Endothelial cell of umbilical vein (primary cell): ENCODE measurements around the gene HDGFL2. TPM values are rescaled to one million over a fixed set of nuclear protein-coding genes. Genes with fewer than 3 reads are reported as not detected.

Source experiments
- BruUV-seq: library from RNA; stranded (reverse); fragments of 400-500 nt; replicated peaks from 2 replicates; lab custom pipeline; 2021; lab: Mats Ljungman, UMichigan
- CTCF ChIA-PET: fragments of 300-600, 350-600 bp; sonication (Branson Sonifier 250); formaldehyde crosslinking; loops from one replicate; lab custom pipeline; 2021; ENCODE audit warnings: antibody characterized with exemption, inconsistent platforms; lab: Charles Lee
- POLR2A ChIA-PET: fragments of 300-600, 350-600 bp; sonication (Branson Sonifier 250); formaldehyde crosslinking; loops from one replicate; lab custom pipeline; 2021; ENCODE audit warnings: antibody characterized with exemption, inconsistent platforms; lab: Charles Lee
- DNase-seq: peaks from one replicate; pipeline ENCODE4 v3.0.0-alpha.2; 2011; ENCODE audit warnings: low read depth, low spot score
- FAIRE-seq: peaks from 2 replicates; lab custom pipeline; 2011; peaks lifted over from hg19 to GRCh38; lab: Jason Lieb, UNC
- H2AFZ ChIP-seq: 2 replicates; pipeline ENCODE4 v1.6.0; 2012; ENCODE audit warnings: low read depth, low read length, control low read depth, inconsistent platforms
- H3K27ac ChIP-seq: 2 replicates; pipeline ENCODE4 v1.5.1; 2011; ENCODE audit warnings: low read depth, mild to moderate bottlenecking, control low read depth, low read length, moderate library complexity; ENCODE audit not compliant: insufficient read depth
- H3K27me3 ChIP-seq, 2 experiments: 2 replicates each; pipeline versions ENCODE4 v1.6.0 to v1.6.1; 2011; ENCODE audit warnings: low read length in 2 of 2, mixed read lengths in 1 of 2; ENCODE audit not compliant: control insufficient read depth in 2 of 2, insufficient read depth in 2 of 2
- H3K36me3 ChIP-seq, 2 experiments: 2 replicates in 1 of 2; 3 replicates in 1 of 2; pipeline ENCODE4 v1.5.1; 2011; ENCODE audit warnings: low read length in 2 of 2, mild to moderate bottlenecking in 1 of 2, moderate library complexity in 1 of 2; ENCODE audit not compliant: control insufficient read depth in 2 of 2, insufficient read depth in 2 of 2; ENCODE audit errors: extremely low read depth in 1 of 2
- H3K4me1 ChIP-seq: 3 replicates; pipeline ENCODE4 v1.5.1; 2011; ENCODE audit warnings: mild to moderate bottlenecking, low read length; ENCODE audit not compliant: control insufficient read depth, insufficient read depth; ENCODE audit errors: extremely low read depth
- H3K4me2 ChIP-seq: 2 replicates; pipeline ENCODE4 v1.6.1; 2011; ENCODE audit warnings: low read length, control low read depth, mixed read lengths; ENCODE audit not compliant: insufficient read depth
- H3K4me3 ChIP-seq, 3 experiments: fragments of 200-600 bp in 1 of 3; sonication (generic), shearing (Covaris generic) in 1 of 3; replicated peaks in 1 of 3; 2 replicates each; pipeline ENCODE4 v1.5.1; 2011 to 2016; ENCODE audit warnings: control low read depth in 3 of 3, low read length in 3 of 3, mild to moderate bottlenecking in 2 of 3, inconsistent platforms in 1 of 3, low read depth in 1 of 3, moderate library complexity in 1 of 3; ENCODE audit not compliant: insufficient read depth in 1 of 3
- H3K79me2 ChIP-seq: 2 replicates; pipeline ENCODE4 v1.6.0; 2012; ENCODE audit warnings: low read length, inconsistent platforms; ENCODE audit not compliant: control insufficient read depth, insufficient read depth
- H3K9ac ChIP-seq: replicated peaks from 2 replicates; pipeline ENCODE3; 2011; ENCODE audit warnings: low read length, control low read depth; ENCODE audit not compliant: insufficient read depth; ENCODE audit errors: extremely low read depth
- H3K9me1 ChIP-seq: replicated peaks from 3 replicates; pipeline ENCODE4 v1.6.0; 2011; ENCODE audit warnings: mild to moderate bottlenecking, low read length; ENCODE audit not compliant: control insufficient read depth, insufficient read depth; ENCODE audit errors: extremely low read depth
- H3K9me3 ChIP-seq: replicated peaks from 2 replicates; pipeline ENCODE4 v1.5.1; 2012; ENCODE audit warnings: low read length, inconsistent platforms; ENCODE audit not compliant: control insufficient read depth, insufficient read depth
- H4K20me1 ChIP-seq: replicated peaks from 2 replicates; pipeline ENCODE3; 2011; ENCODE audit warnings: mild to moderate bottlenecking, low read length; ENCODE audit not compliant: control insufficient read depth, insufficient read depth; ENCODE audit errors: extremely low read depth
- CTCF ChIP-seq, 2 donors: IDR thresholded peaks; 1 replicate in 1 of 2; 2 replicates in 1 of 2; pipeline ENCODE4 v1.5.1; 2011; ENCODE audit warnings: low read length in 2 of 2, mild to moderate bottlenecking in 2 of 2, moderate library complexity in 2 of 2, control low read depth in 1 of 2, inconsistent platforms in 1 of 2, low read depth in 1 of 2; ENCODE audit not compliant: insufficient read depth in 1 of 2; ENCODE audit errors: extremely low read depth in 1 of 2
- EZH2 ChIP-seq: IDR thresholded peaks from 2 replicates; pipeline ENCODE4 v1.6.1; 2012; ENCODE audit warnings: borderline replicate concordance, low read depth, mild to moderate bottlenecking, moderate library complexity, low read length, inconsistent platforms; ENCODE audit not compliant: severe bottlenecking
- FOS ChIP-seq: IDR thresholded peaks from 2 replicates; pipeline ENCODE4 v1.6.1; 2011; ENCODE audit warnings: mild to moderate bottlenecking, low read length, moderate library complexity, borderline replicate concordance; ENCODE audit not compliant: insufficient read depth
- GATA2 ChIP-seq: IDR thresholded peaks from 2 replicates; pipeline ENCODE4 v1.7.0; 2011; ENCODE audit warnings: low read depth, mild to moderate bottlenecking, moderate library complexity, mixed read lengths, low read length; ENCODE audit not compliant: insufficient read length, insufficient read depth
- JUN ChIP-seq: IDR thresholded peaks from 2 replicates; pipeline ENCODE4 v1.6.1; 2011; ENCODE audit warnings: borderline replicate concordance, low read depth; ENCODE audit not compliant: insufficient read length, insufficient read depth
- MAX ChIP-seq: IDR thresholded peaks from 2 replicates; pipeline ENCODE4 v1.6.1; 2011; ENCODE audit not compliant: insufficient read depth, insufficient read length
- MYC ChIP-seq: IDR thresholded peaks from one replicate; pipeline ENCODE4 v1.6.1; 2011; ENCODE audit warnings: mild to moderate bottlenecking, low read depth, low read length
- POLR2A ChIP-seq: IDR thresholded peaks from 2 replicates; pipeline ENCODE4 v1.6.1; 2012; ENCODE audit warnings: low read depth, mild to moderate bottlenecking, control low read depth, low read length
- POLR2AphosphoS5 ChIP-seq: IDR thresholded peaks from 2 replicates; pipeline ENCODE4 v1.6.1; 2012; ENCODE audit warnings: low read depth, mild to moderate bottlenecking, control low read depth, low read length, moderate library complexity; ENCODE audit not compliant: insufficient read depth
- dilution Hi-C: fragments of 300-500 bp; cut with MboI; formaldehyde crosslinking; loops from one replicate; pipeline ENCODE4 v1.15.0; 2019; ENCODE audit warnings: low sequenced_read_pairs; ENCODE audit not compliant: extremely low pct_ligation_motif_present
- intact Hi-C: fragments of 100-400 bp; cut with micrococcal nuclease; formaldehyde crosslinking; loops from one replicate; pipeline ENCODE4 v1.10.0; 2022
- polyA plus RNA-seq, 4 experiments: library from polyadenylated mRNA; depleted of rRNA in 3 of 4; stranded (reverse) in 3 of 4; unstranded in 1 of 4; fragments of >200 nt; gene quantifications; 2 replicates each; pipeline versions ENCODE4 v1.2.1 to v1.2.3, GENCODE V29; 2011 to 2012; ENCODE audit warnings: missing spikeins in 1 of 4
- total RNA-seq: library from RNA; stranded (reverse); gene quantifications from 2 replicates; pipeline ENCODE4 v1.2.3, GENCODE V29; 2021

HDGFL2 gene
- total and polyA plus RNA-seq, 2 donors (not counting 3 experiments of a cell fraction or from before 2014, with no cell fraction given), result 39.1 to 79.6 TPM

GRCh38 chr19:4503132-4503824 lies 31.2 kb downstream of the HDGFL2 start:
- no peak for TF ChIP-seq FOS
- TF ChIP-seq MAX, result no peak
- intact Hi-C loops (no loop called here), dilution Hi-C loops (no loop called here)
- H3K27ac ChIP-seq, result no peak overlapping the region
- DNase-seq (no peak), FAIRE-seq (no peak)
- no peak overlapping the region for H3K4me2 ChIP-seq
- H3K9ac ChIP-seq, result no peak overlapping the region
- H3K36me3 ChIP-seq, result peaks cover 5 to 29% of the 10 kb centered on the region in 2 experiments
- ChIA-PET POLR2A (no interaction called here), CTCF (interaction anchor here (1.7 to 3.1 kb wide), 3 partner anchors 20 to 22 kb away, joined by 7 to 11 read pairs (median 10); no protein-coding TSS in a partner anchor)
- no peak overlapping the region for H3K4me3 ChIP-seq
- H4K20me1 ChIP-seq, result no peaks in the 10 kb centered on the region
- H3K79me2 ChIP-seq, result no peaks in the 10 kb centered on the region
- H3K27me3 ChIP-seq, result no peaks in the 10 kb centered on the region
- no peak overlapping the region for H2AFZ ChIP-seq
- peaks cover 10% of the 10 kb centered on the region for H3K4me1 ChIP-seq
- H3K9me1 ChIP-seq, result no peaks in the 10 kb centered on the region
- H3K9me3 ChIP-seq, result no peaks in the 10 kb centered on the region
- BruUV-seq, result no TSS peak

GRCh38 chr19:4503825-4504170 lies 31.7 kb downstream of the HDGFL2 start:
- no peaks in the 10 kb centered on the region for H3K27me3 ChIP-seq
- no peak overlapping the region for H3K4me2 ChIP-seq
- H3K27ac ChIP-seq, result no peak overlapping the region
- H4K20me1 ChIP-seq, result no peaks in the 10 kb centered on the region
- no peak overlapping the region for H3K9ac ChIP-seq
- H3K4me3 ChIP-seq, result no peak overlapping the region
- intact Hi-C loops (no loop called here), dilution Hi-C loops (no loop called here)
- TF ChIP-seq MYC (no peak), GATA2 (no peak), FOS (no peak), MAX (no peak), CTCF (IDR thresholded peaks at IDR 0.05; ENCODE audit: extremely low read depth in 1 of 2, insufficient read depth in 1 of 2, low read depth in 1 of 2, low read length in 2 of 2) (no peak), POLR2AphosphoS5 (no peak), POLR2A (no peak), JUN (no peak), EZH2 (no peak)
- no peaks in the 10 kb centered on the region for H3K9me1 ChIP-seq
- CTCF ChIA-PET, result interaction anchor here (1.7 to 1.9 kb wide), 2 partner anchors 20 to 21 kb away, joined by 7 to 11 read pairs; no protein-coding TSS in a partner anchor
- H3K9me3 ChIP-seq, result no peaks in the 10 kb centered on the region
- H3K79me2 ChIP-seq, result no peaks in the 10 kb centered on the region
- H2AFZ ChIP-seq, result no peak overlapping the region
- BruUV-seq, result no TSS peak
- peaks cover 10% of the 10 kb centered on the region for H3K4me1 ChIP-seq
- no peak for FAIRE-seq
- peaks cover 5 to 24% of the 10 kb centered on the region in 2 experiments for H3K36me3 ChIP-seq
- no peak for DNase-seq
- POLR2A ChIA-PET, result no interaction called here
